Activated T-helper 9 cell treated with anti-CD3 and anti-CD28 coated beads, Interleukin-2, amount 50 U/mL, for 16 hours (primary cell): ENCODE data around the gene LAD1.

ENCODE experiments used
- DNase-seq: peaks from one replicate; pipeline ENCODE4 v3.0.0-alpha.2; 2020; ENCODE audit warnings: low read depth

Gene LAD1, protein sequence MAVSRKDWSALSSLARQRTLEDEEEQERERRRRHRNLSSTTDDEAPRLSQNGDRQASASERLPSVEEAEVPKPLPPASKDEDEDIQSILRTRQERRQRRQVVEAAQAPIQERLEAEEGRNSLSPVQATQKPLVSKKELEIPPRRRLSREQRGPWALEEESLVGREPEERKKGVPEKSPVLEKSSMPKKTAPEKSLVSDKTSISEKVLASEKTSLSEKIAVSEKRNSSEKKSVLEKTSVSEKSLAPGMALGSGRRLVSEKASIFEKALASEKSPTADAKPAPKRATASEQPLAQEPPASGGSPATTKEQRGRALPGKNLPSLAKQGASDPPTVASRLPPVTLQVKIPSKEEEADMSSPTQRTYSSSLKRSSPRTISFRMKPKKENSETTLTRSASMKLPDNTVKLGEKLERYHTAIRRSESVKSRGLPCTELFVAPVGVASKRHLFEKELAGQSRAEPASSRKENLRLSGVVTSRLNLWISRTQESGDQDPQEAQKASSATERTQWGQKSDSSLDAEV

DNA sequence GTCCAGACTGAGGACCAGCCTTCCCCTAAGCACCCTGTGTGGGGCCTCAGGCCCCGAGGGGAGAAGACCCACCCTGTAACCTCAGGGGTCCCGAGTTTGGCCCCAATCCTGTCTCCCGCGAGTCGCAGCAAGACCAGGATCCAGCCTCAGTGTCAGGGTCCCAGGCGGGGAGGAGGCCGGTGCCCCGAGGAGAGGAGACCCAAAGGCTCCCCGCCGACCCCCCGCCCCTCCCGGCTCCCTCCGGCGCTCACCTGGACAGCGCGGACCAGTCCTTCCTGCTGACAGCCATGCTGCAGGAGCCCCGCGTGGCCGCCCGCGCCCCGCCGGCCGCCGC, at the start of gene LAD1:
Gene LAD1, minus strand, starts transcription at position 307 of the 334 bp plus-strand sequence. Its CDS starts 18 bp downstream, at position 289.
- DNase-seq: no peak

DNA sequence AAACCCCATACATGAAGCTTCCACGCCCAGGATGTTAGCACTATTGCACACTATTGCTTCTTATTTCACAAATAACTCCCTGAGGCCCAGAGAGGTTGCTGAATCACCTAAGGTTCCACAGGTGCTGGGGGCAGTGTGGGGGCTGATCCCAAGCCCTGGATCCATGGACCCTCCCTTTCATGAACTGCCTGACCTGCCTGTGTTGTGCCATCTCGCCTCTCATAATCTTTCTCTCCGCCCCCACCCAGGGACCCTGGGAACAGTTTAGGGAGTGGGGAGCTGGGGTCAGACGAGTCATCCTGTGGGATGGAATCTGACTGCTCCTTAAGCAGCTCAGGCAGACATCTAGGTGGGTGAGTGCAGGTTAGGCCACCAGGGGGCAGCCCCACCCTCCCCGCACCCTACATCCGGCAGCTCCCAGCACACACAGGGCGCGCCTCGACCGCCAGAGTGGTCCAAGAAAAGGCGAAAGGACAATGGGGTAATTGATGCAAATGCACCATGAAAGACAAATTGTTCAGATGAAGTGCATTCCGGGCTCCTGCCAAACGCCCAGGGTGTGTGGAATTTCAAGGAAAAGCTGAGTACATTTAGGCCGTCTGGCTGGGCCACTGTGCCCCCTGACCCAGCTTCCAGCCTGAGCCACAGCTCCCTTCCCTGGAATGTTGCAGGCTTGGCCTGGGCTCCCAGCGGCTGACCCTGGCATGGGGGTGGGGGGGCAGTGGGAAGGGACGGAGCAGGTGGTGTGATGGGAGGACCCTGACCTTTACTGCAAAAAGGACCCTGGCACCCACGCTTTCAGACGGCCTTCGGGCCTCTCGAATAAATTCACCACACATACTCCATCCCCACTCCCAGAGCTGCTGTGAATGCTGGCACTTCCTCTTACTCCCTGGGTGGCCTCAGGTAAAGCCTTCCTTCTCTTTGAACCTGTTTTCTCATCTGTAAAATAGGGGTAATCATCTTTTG, 49.1 kb upstream of the LAD1 start:
- peak; percentile 38 for DNase-seq

DNA sequence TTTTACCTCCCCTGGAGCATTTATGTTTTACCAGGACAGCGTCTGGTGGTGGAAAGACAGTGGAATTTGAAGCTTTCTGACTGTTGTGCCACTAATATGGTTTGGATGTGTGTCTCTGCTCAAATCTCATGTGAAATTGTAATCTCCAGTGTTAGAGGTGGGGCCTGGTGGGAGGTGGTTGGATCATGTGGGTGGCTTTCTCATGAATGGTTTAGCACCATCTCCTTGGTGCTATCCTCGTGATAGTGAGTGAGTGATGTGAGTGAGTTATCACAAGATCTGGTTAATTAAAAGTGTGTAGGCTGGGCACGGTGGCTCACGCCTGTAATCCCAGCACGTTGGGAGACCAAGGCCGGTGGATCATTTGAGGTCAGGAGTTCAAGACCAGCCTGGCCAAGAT, 46.2 kb upstream of the LAD1 start:
- DNase-seq: no peak

DNA sequence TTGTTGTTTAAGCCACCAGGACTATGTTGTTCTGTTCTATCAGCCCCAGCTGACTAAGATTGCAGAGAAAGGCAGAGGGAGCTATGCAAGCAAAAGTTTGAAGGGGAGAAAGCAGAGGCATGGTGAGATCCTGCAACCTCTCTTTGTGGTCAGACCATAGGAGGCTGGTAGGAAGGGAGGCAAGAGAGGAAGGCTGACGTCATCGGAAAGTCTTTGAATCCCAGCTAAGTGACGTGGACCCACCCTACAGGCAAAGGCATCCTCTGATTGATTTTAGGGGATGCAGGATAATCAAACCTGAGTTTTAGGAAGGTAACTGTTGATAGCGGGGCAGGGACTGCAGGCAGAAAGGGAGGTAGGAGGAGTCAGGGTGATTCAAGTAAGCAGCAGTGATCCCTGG, 45.7 kb upstream of the LAD1 start:
- DNase-seq: no peak

DNA sequence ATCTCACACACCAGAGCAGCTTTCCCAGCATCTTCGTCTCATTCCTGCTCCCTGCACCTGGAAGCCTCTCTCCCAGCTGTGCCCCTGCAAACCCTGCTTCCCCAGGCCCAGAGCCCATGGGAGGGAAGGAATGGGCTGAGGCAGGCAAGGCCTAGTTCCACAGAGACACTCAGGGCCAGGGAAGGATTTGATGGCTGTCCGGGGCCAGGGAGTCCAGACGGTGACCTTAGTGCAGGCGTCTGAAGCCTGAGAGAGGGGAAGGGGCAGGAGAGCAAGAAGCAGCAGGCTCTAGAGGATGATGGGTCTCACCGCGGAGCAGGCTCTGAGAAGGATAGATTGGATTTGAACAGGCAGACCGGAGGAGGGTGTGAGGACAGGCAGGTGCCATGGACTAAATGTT, 44.6 kb upstream of the LAD1 start:
- DNase-seq: no peak

DNA sequence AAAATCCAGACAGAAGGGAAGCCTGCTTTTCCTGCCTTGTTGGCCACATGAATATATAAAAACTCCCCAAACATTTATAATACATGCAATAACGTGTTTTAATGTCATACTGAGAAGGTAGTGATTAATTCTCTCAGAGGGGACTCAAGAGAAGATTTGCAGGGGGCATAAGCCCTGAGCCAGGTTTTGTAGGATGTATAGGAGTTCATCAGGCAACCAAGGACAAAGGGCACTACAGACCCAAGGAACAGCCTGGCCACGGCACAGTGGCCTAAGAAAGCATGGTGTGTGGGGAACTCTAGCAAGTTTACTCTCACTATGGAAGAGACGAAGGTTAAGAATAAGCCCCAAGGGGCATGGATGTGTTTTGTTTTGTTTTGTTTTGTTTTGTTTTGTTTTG, 37.8 kb upstream of the LAD1 start:
- no peak for DNase-seq

DNA sequence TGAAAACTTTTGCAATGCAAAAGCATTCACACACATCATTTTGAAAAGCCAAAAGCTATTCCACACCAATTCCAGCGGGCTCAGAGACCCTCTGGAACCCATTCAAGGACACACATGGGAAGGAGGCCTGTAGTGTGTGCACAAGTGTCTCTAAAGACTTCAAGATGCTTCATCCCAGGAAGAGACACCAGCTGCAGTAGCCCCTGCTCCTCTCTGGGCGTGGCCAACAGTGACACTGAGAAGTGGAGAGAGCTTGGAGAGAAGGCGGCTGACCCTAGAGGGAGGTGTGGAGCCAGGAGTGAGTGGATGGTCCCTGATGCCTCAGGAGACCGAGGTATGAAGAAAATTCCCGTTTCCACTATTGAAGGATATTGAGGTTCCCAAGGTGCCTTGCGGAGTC, 37.3 kb upstream of the LAD1 start:
- no peak for DNase-seq

DNA sequence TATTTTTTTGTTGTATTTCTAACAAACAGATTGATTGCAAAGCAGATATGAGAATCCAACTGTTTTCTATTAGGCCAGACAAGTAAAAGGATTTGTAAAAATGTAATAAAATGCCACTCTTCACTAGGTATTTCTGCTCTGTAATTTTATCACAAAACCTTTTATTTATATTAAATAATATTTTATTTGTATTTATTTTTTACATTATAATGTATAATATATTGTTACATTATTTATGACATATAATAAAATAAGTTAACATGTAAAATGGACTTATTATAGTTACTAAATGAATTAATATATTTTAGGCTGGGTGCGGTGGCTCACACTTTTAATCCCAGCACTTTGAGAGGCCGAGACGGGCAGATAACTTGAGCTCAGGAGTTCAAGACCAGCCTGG, 35.1 kb upstream of the LAD1 start:
- DNase-seq: no peak

DNA sequence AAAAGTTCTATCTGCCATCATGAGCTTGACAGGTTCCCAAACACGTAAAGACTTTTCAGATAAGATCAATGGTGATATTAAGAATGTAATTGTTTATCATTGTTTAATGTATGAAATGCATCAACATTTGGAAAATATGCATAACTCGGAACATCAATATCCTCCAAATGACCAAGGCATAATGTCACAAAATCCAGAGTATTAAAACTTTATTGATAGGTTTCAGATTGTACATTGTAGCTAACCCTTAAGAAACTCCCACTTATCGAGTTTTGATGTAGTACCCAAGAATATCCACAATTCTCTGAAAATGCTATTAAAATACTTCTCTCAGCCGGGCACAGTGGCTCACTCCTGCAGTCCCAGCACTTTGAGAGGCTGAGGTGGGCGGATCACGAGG, 34.5 kb upstream of the LAD1 start:
- no peak for DNase-seq

DNA sequence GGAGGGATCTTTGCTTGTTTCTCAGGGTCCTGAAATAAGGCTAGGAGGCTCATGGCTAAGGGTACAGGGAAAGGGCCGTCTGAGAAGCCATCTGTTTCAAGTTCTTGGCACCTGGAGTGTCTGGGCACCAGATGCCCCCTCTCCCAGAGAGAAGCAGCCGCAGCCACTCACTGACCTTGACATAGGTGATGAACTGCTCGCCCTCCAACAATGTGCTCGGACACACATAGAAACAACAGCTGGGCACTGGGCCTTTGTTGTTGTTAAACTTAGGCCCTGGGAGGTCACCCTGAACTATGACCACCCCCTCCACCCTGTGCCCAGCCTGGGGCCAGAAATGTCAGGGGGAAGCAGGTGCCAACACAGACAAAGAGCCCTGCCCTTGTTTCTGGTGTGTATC, 31.7 kb upstream of the LAD1 start:
- no peak for DNase-seq

DNA sequence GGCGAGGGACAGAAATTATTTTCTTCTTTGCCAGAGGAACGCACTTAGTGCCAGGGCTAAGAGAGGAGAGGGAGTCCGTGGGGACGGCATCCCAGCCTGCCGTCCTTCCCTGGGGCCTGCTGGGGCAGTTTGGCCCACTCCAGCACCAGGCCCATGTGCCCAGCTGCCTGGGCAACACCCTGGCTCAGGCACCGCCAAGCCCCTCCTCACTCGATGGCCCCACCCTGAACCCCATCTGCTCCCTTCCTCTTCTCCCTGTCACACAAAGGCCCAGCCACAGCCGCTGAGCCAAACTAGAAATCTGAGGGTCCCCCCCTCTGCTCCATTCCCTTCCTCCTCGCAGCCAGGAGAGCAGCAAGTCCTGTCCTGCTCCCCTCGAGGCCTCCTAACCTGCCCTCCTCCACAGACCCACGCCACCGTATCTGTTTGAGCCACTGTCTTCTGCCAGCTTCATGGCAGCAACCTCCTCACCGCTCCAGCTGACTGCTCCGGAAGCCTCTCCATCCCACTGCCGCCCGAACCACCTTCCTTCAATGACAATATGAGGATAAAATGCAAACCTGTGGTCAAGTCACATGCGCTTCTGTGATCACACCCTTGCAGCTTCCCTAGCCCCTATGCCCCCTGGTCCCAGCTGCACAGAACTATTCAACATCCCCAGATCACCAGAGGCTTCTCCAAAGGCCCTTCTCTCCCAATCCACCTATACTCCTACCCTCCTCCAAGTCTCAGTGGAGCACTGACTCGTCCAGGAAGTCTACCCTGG, 30.8 kb upstream of the LAD1 start:
- no peak for DNase-seq

DNA sequence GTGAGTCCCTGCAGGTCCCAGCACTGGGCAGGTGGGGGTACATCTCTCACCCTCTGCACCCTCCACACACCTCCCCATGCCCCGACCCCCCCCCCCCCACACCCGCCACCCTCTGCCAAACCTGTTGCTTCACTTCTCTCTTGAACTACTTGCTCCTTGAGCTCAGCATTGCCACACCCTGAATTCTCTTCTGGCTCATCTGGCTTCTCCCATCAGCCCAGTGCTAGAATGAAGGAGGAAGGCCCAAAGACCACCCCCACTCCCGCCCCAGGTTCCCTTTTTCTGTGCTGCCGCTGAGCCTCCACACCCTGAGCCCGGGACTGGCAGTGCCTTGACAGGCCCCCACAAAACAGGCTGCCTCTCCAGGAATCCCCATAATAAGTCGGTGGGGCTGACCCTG, 28.8 kb upstream of the LAD1 start:
- no peak for DNase-seq

DNA sequence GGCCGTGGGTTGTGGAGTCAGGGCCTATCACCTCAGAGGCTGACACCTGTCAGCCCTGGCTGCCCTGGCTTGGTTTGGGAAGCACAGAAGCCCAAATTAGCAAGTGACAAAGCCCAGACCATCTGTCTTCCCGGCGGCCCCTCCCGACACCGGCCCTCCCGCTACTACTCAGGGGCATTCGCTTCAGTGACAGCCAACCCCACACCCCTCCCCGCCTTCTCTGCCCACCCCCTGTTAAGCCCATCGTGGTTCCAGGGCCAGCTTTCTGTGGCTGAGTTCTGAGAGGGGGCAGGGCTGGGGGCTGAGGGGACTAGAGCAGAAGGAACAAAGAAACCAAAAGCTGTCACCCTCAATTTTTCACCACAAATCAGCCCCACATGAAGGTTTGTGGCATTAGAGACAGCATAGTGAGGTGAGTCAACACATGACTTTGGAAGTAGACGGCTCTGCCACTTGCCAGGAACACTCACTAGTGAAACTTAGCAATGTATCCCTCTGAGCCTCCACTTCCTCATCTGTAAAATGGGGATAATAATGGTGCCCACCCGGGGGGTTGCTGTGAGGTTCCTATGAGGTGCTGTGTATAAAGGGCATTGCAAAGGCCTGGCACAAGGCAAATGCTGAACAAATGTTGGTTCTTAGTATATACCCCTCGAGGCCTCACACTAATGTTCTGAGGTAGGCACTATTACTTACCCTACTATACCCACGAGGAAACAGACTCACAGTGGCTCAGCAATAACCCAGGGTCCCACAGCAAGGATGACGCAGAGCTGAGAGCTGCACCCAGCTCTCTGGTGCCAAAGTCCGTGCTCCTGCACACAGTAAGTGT, 27.6 kb upstream of the LAD1 start:
- DNase-seq: no peak

DNA sequence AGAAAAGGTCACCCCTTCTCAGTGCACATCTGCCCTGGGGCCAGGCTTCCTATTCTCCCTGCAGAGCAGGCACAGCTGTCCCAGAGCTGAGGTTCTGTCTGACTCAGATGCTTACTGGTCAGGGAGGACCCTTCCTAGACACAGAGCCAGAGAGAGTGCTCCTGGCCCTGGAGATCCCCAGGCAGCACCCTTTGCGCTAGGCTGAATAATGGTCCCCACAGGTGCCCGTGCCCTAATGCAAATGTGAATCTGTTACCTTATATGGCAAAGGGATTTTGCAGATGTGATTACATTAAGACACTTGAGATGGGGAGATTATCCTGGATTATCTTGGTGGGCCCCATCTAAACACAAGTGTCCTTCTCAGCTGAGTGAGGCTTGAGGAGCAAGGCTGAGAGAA, 25.0 kb upstream of the LAD1 start:
- DNase-seq: no peak

DNA sequence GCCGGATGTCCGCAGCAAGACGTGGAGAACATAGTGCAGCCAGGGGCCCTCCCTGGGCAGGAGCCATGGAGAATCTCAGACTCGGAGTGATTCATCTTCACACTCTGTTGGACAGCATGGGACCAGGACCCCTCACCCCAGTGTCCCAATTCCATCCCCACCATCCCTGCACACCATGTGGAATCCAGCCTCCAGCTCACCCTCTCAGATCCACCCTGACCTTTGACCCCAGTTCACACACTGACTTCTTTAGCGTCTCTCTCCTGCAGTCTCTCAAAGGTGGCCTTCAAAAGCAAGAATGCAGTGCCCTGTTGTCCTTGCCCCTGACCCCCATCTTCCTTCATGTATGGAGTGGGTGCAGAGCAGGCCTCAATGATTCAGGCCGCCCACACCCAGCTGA, 24.5 kb upstream of the LAD1 start:
- no peak for DNase-seq

DNA sequence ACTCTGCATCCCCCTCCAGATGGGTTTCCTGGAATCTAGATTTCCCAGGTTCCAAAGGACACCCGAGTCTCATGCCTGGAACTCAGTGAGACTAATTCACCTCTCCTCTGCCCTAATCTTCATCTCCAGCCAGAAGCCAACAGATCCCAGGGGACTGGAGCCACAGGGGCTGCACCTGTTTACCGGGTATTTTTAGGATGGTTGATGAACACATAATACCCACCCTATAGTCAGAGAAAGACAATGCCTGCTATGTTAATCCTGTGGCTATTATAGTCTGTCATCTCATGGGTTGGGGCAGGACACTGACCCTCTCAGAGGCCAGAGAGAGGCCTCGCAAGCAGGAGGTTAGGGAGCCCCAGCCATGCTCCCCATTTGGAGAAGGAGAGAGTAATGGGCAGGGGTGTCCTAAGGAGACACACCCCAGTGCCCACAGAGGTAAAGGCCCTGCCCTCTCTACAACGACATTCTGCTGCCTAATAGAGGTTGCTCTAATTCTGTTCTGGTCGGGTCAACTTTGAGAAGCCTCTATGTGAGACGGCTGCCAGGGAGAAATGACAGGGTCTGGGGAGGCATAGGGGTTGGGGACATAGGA, 23.4 kb upstream of the LAD1 start:
- DNase-seq: no peak

DNA sequence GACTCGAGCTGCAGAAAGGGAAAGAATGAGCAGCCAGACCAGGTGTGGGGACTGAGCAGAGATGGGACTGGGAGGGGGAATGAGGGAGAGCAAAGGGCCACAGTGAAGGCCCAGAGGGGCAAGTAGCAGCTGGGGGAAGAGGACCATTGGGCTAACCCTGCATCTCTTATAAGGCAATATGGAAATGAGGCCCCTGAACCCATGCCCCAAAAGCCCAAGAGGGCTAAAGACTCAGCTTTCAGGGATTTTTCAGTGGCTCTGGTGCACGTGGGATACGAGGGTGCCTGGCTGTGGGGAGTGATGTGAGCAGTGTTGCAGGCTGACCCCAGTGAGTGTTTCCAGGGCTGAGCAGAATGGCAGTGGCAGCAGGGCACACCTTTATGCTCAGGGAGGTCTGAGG, 22.9 kb upstream of the LAD1 start:
- DNase-seq: no peak

DNA sequence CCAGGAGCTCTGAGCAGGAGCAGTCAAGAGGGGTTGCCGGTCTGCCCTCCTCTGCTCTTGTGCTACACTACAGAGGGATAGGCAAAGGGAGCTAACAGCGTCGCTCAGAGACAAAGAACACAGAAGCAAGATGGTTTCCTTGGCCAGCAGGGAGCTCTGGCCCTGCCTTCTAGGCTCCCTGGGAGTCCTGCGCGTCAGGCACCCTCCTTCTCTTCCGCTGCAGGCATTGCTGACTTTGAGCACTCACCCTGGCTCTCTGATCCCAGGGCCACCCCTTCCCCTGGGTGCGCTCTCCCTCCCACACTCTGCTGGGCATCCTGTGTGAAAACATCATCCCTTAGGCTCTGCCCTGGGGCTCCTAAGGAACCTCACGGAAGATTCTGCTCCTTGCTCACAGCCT, 21.9 kb upstream of the LAD1 start:
- no peak for DNase-seq

DNA sequence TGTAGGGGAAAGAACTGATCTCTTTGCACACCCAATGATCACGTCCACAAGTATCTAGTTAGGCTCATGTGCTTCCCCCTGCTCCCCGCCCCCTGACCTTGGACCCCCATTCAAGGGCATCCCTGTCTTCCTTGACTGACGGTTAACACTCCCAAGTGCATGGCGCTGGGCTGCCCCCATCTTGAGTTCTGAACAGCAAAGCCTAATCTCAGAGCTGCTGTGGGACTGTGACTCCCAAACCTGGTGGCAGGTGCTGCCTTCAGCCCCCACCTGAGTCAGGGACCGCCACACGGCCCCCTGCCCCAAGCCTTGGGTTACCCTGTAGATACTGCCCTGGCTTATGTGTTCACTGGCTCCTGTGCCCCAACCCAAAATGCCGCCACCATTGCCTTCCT, 21.5 kb upstream of the LAD1 start:
- no peak for DNase-seq

DNA sequence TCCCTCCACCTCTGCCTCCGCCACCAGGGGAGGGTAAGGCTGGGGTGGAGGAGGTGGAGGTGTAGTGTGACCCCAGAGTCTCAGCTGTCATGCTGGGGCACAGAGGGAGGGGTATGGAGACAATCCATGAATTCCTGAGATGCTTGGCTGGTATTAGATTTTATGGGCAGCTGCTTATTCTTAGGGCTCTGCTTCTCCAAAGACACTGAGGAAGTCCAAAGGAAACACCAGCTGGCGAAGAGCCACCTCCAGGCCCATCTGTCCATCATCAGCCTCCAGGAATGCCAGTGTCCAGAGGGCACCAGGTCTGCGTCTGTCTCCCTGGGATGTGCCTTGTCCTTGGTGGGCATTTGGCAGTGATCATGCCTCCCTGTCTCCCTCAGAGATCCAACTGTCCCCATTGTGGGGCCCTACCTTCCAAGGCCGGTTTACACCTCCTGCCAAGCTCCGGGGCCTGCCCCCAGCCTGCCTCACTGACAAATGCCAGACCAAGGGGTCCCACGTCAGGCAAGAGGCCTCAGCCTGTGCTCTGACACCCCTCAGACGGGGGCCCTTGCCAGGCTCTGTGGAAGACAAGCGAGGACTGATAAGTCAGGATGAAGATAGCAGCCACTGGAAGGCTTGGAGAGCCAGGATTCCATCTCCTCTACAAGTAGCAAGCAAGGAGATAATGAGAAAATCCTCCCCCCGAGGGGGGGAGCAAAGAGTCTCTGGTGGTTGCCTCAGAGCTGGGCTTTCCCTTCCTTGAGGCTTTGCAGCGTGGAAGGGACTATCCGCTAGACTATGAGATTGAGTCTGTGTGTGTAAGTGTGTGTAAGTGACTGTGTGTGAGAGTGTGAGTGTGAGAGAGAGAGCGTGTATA, 20.9 kb upstream of the LAD1 start:
- no peak for DNase-seq
